NOMO-1 treated with dmso at 0.1 percent for 144 hours (cell line): ENCODE data around the gene ZFHX3.
A peak's percentile ranks its signal among the peaks of the same experiment; 100 is the strongest.
"Not testable (repeated sequence)": the region's sequence is repeated elsewhere in the genome, so short reads cannot be mapped to it uniquely, and the experiment has no call there.

Source experiments
- DNase-seq: peaks from one replicate; lab custom pipeline; 2025; ENCODE audit not compliant: unreplicated experiment; lab: John Stamatoyannopoulos, UW

ZFHX3 gene

DNA sequence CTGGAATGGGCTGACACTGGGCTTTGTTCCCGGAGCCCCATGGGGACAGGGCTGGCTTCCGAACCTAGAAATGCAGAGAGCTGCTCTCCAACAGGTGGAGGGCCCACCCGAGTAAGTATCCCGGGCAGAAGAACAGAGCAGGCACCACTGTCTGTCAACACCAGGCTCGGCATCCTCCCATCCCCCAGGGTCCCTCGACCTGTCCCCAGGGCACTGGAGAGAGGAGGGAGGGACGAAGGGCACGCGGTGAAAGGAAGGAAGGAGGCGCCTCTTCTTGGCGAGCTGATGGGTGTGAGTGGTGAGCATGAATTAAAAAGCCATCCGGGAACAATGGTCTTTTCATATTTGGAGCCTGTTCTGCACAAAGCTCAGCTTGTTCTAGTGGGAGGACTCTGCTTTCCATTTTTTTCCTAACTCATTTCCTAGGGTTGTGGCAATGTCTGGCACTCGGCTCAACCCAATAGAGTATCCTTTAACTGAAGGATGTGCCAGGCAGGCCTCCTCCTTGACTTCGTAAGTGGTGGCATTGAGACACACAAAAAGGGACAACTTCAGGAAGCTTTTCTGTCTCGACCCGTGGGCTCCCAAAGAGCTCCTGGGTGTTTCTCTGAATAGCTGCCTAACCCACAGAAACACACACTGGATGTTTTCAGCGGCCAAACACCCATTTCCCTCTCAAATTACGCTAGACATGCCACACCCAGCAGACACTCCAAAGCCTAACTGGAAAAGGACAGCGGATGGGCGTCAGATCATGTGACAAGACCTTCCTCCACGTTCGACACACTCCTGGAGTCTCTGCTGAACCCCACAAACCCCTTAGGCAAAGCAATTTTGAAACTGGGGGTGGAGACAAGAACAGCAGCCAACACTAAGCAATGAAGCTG, 47.7 kb downstream of the ZFHX3 start:
- no peak for DNase-seq

DNA sequence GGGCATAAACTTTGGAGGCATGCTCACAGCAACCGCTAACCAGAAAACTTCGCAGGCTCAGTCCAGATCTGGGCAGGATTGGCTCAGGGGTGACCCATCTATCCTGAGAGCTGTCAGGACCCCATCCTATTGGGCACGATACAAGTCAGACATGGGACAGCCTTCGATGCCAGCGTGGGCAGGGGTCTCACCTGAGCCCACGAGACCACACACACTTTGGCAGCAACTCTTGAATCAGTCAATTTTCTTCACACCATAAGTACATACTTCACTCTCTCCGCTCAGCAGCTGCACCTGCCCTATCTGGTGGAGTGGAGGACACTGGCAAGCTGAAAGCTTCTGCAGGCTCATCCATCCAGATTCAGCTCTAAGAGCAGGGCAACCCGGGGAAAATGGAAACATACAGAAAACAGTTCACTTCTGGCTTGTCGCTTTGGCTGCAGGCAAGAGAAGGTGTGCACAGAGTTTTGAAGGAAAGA, 48.3 kb downstream of the ZFHX3 start:
- no peak for DNase-seq

DNA sequence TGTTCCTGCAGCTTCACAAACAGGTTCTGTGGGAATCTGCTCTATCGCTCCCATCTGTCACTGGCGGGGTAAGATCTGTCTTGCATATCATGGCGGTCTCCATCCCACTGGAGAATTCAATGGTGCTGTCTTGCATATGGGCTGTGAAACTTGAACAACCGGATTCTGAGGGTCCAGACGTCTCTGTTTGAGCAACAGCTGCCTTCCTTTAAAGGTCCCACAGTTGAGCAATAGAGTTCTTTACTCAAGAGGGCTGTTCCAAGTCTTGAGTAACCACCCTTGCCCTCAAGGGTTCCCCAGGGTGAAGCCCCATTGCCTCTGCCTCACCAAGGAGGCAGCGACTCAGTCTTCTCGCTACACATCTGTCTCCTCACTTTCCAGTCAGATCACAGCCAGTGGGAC, 50.8 kb downstream of the ZFHX3 start:
- DNase-seq = peak; percentile 18

DNA sequence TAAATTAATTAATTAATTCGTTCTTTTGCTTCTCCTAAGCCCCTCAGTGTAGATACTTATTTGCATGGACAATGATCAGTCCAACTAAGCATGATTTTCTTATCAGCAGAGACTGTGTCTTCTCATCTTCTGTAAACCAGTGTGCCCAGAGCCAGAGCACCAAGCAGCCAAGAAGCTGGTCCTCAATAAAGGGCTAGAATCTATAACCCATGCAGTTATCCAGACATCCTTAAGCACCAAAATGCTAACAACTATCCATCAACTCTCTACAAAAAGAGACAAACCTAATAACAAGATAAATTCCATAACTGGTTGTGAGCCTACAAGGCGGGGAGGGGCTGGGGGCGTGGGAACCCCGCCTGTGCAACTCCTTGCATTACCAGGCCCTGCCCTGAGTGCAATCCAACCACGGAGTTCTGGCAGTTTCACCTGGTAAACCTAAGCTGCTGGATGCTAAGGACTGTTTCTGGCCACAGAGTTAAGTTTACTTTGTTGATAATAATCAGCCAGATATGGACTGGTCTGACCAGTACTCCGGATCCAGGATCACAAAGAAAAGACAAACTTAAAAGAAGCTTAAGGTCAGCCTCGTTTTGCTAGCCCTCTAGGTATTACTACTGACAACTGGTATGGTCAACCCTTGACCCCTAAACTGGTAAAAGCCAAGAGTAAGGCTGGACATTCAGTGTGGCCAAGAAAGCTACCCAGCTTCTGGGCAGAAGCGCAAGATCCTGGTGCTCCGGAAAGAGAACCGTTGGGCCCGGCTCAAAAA, 51.5 kb downstream of the ZFHX3 start:
- DNase-seq = no peak

DNA sequence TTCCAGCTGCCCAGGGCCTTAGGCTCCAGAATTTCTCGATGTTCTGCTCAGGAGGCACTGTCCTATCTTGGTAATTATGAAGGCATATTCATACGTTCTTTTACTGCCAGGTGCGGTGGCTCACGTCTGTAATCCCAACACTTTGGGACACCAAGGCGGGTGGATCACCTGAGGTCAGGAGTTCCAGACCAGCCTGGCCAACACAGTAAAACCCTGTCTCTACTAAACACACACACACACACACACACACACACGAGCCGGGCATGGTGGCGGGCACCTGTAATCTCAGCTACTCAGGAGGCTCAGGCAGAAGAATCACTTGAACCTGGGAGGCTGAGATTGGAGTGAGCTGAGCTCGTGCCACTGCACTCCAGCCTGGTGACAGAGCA, 52.1 kb downstream of the ZFHX3 start:
- not testable (repeated sequence) for DNase-seq

DNA sequence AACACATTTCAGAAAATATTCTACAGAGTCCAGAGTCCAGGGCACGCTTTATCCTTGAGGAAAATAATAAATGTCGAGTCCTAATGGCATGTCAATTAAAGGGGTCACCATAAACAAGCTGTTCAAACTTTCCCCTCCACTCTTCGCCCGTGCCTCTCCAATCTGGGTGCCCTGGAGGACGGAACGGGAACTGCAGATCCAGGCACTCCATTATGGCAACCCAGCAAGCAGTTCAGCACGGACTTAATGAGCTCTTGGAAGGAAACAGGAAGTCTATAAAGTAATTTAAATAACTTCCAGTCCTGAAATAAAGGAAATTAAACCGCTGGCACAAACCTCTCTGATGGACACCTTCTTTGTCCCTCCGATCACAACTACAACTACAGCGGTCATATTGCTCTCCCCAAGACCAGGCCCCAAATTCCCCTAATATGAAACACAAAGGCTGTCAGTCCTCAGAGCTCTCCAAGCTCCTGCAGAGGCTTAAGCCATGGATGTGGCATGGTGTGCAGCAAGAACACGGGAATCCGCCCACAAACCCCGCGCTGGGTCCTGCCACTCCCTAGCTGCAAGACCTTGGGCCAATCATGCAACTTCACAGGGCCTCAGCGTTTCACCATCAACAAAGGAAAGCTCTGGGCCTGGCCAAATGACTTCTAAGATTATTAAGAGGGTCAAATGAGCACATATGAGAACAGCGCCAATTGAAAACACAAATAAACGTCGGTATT, 52.6 kb downstream of the ZFHX3 start:
- no peak for DNase-seq

DNA sequence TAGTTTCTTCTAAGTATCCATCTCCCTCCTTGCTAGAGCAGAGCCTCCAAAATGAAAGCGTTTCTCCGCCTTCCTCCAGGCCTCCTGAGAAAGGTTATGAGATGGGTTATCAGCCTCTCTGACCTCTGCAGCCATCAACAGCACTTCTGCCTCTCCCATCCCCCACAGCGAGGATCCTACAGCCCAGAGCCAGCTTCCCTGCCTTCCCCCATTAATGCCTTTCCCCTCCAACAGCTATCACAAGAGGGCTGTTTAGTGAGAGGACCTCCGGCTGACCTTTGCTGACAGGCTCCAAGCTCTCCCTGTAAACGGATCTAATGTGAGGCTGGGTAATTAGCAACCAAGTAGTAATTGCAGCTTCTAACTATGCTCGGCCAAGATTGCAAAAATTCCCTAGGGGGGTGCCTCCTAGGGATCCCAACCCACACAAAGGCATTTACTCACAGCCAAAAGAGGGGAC, 55.8 kb downstream of the ZFHX3 start:
- DNase-seq = no peak

DNA sequence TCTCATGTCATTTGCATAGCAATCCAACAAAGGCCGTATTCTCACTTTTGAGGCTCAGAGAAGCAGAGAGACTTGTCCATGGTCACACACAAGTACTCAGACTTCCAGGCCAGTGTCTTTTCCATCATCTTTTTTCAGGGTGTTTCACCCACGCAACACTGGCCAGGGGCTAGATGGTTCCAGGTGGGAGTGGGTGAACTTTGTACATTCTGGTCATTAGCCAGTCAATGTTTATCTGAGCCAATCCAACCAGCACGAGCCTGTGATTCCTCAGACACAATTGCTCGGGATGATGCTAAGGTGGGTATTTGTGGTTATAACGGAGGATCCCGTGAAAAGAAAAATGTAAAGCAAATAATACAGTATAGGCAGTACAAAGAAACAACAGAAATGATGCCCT, 56.3 kb downstream of the ZFHX3 start:
- no peak for DNase-seq

DNA sequence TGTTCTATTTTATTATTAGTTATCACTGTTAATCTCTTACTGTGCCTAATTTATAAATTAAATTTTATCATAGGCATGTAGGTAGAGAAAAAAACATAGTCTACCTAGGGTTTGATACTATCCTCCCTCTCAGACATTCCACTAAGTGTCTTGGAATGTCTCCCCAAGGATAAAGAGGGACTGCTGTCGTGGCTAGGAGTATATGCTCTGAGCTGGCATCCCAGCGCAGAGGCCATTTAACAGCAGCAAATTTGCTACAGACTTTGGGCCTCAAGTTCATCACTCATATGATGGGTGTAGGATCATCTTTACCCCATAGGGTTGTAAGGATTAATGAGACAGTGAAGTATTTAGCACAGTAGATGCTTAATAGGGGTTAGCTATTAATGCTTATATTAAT, 56.7 kb downstream of the ZFHX3 start:
- no peak for DNase-seq

DNA sequence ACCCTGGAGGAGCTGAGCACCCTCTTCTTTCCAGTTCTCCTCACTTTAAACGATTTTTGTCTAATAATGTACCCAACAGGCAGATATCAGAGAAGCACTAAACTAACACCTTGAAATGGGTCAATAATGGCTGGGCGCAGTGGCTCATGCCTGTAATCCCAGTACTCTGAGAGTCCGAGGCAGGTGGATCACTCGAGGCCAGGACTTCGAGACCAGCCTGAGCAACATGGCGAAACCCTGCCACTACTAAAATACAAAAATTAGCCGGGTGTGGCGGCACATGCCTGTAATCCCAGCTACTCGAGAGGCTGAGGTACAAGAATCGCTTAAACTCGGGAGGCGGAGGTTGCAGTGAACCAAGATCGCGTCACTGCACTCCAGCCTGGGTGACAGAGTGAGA, 57.4 kb downstream of the ZFHX3 start:
- DNase-seq = no peak

DNA sequence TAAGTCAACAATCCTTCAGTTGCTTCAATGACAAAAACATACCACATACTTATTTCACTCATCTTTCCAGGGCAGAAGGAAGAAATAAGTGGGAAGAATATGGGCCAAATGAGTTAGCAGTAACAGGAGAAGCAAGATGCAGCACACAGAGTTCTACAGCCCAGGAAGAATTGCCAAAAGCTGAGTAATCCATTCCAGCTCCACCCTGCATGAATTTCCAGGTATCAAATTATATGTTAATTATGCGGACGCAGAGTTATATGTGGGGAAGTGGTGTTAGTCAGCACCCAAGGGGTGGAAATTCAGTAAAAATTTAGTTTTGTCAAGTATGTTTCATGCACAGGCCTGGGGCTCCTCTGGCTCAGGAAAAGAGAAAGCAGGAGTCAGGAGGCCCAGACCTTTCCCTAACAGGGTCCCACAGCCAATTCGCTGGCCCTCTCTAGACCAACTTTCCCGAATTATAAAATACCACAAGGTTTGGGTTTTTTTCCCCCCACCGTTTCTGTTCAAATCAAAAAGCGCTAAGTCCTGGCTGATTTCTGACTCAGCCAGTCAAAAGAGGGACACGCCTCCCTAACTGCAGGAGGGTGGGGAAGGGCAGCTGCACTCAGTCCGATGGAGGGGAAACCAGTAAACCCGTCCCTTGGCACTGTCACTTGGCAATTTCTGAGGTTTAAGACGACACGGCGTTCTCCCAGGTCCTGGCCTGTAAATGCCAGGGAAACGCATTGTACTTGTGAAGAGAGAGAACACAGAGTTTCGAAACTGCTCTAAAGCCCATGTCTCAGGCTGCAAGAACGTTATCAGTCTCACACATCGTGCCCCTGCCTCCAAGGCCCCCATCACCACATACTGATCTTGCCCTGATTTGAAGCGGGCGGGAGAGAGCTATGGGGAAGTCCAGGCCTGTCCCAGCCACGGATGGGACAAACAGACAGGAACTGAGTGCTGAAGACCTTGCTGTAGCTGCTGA, 58.1 kb downstream of the ZFHX3 start:
- no peak for DNase-seq

DNA sequence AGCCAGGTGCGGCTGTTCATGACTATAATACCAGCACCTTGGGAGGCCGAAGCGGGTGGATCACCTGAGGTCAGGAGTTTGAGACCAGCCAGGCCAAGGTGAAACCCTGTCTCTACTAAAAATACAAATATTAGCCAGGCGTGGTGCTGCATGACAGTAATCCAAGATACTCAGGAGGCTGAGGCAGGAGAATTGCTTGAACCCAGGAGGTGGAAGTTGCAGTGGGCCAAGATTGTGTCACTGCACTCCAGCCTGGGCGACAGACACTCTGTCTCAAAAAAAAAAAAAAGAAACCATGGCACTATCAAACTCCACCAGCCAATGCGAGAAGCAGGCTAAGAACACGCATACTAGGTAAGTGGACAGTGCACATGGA, 58.7 kb downstream of the ZFHX3 start:
- not testable (repeated sequence) for DNase-seq

DNA sequence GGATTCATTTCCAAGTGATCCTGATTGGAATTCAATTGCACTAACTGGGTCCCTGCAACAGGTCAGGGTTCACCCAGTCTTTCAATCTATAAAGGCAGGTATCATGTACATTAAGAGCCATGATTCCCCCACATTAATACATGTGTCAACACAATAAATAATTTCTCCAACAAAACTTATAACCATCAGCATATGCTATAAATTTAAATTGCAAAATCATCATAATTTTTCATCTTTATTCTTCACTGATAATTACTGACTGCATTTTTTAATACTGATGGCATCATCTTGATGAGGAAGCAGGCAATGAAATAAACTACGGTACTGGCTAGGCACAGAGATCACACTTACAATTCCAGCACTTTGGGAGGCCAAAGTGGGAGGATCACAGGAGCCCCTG, 59.4 kb downstream of the ZFHX3 start:
- DNase-seq = no peak

DNA sequence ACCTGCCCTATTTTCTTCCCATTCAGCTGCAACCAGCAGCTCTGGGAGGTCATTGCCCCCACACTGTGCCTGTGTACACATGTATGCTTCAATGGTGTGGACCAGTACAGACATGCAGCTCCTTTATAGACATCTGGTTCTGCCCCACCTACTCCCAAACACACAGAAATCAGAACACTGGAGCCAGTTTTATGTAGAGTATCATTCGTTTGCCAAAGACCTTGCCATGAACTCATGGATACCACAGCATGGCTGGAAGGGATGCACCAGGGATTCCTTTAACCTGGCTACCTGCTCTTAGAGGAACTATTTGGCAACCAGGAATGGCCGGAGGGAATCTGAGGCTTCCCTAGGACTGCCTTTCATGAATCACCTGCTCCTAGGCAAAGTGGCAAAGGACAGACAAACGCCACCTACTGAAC, 60.4 kb downstream of the ZFHX3 start:
- no peak for DNase-seq

DNA sequence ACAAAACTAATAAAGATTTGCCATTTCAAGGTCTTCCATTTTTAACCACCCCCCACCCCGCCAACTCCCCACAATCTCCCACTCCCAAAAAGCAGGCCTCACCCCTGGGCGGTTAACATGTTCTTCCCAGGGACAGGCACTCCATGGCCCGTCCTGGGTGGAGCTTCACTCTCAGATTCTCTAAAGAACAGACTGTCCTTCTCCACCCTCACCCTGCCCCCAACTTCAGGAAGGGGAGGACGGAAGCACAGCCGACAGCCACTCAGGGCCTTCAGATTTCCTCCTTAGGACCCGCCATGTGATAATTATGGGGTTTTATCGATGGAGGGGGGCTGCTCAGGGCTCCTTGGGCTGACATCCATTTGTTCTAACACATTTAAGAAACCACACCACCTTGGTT, 61.9 kb downstream of the ZFHX3 start:
- DNase-seq = no peak

DNA sequence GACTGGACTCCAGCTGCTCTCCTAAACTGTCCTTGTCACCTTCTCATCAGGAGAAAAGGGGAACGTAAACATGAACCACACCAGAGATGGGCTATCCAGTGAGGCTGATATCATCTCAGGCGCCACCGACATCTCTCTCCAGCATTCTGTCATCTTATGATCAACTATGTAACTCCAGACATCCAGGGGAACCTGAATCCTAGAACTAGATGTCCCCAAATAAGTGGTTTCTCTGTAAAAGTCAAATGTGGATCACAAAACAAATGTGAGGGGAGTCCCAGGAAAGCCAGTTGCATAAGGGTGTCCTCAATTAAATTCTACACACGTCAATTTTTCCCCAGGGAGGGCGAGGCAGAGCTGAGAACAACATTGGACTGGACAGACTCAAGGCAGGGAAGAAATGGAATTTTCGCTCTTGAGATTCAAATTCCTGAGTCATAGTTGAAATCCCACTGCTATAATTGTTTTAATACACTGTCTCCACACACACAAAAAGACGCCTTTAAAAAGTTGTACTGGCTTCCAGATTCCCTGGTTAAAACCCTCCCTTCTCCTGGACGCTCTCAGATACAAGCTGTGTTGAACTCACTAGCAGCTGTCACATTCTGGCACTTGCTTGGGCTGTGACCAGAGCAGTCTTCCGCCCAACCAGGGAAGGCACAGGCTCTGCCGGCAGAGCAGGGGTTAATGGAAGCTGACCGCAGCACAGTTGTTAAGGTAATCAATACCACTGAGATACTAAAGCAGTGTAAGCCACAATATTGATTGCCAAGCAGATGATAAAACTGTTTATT, 62.6 kb downstream of the ZFHX3 start:
- no peak for DNase-seq

DNA sequence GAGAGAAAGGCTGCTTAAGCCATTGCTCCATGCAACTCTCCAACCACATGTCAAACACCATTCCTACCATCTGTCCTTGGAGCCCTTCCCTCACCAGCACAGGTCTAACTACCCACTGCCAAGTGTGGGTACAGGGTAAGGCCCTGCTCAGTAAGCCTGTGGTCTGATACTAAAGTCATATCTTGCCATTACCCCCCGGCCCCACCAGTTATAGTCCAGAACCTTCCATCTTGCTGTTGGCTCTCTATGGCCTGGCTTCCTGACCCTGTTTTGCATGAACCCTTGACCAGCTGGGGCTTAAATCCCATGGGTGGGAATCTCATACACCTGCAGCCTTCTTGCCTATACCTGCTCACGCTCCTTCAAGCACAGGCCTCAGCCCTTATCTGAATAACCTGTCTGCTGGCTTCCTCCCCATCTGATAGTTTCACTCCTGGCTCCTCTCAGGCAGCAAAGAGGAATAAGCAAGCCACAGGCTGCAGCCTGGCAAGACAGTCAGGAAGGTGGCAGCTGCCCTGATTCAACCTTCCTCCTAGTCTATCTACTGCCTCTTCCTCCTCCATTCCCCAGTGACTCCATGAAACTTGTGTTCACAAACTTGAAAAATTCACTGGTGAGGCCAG, 64.1 kb downstream of the ZFHX3 start:
- no peak for DNase-seq

DNA sequence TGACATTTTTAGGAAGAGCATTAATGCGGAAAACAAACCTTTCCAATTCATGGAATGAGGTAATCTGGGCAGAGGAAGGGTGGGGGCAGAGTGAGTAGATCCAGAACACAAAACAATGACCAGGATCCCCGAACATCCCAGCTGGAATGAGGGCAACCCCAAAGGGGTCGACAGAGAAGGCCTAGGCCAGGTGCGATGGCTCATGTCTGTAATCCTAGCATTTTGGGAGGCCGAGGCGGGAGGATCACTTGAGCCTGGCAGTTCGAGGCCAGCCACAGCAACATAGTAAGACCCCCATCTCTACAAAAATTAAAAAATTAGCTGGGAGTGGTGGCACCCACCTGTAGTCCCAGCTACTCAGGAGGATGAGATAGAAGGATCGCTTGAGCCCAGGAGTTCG, 64.7 kb downstream of the ZFHX3 start:
- no peak for DNase-seq

DNA sequence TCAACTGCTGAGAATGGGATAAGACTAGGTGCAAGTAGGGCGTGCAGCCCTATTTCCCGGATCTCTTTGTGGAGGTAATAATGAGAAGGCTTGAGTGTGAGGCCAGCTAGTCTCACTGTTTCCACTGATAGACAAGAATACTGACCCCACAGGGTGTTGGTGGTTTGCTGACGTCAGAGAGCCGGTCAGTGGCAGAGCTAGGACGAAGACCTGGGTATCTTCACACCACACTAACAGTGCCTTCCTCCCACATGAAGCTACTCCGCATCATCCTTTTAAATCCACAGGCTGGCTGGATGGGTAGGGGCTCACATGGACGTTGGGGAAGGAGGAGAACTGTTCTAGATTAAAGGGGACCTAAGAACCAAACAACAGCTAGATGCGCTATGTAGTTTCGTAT, 68.0 kb downstream of the ZFHX3 start:
- no peak for DNase-seq
